ENCODE measurements around the gene UQCC5. TPM values are rescaled to one million over a fixed set of nuclear protein-coding genes. Genes with fewer than 3 reads are reported as not detected.

The UQCC5 gene
- total RNA-seq, 1 donor from 2014 or later = 2.0 TPM

DNA sequence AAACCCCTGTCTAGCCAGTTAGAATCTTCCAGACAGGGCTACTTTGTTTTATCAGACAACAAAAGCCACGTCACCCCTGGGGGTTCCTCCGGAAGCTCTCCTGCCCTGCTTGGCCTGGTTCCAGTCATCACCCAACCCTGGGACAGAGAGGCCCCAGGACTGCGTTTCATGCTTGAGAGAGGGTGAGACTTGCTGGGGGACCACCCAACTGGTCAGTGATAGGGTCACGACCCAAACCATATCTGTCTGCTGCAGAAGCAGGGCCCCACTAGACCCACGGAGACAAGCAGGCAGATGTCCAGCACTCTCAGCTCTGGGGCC, 3.9 kb upstream of the UQCC5 start:
- no peak overlapping the region for H3K27ac Mint-ChIP-seq
- Histone ChIP-seq H3K9me3 (ENCODE audit: low read depth) (no peaks in the 10 kb centered on the region), H3K79me2 (ENCODE audit: low read depth) (peaks cover 48% of the 10 kb centered on the region), H3F3A (ENCODE audit: low read depth) (peaks cover 31% of the 10 kb centered on the region), H3K36me3 (no peaks in the 10 kb centered on the region), H4K20me1 (ENCODE audit: low read depth) (peaks cover 53% of the 10 kb centered on the region), H3K9ac (peak overlapping the region; percentile 64), H3K27me3 (no peaks in the 10 kb centered on the region), H3K4me3 (peak overlapping the region; percentile 94), H3K27ac (no peak overlapping the region), H3K4me1 (peaks cover 27% of the 10 kb centered on the region), H2AFZ (replicated peaks) (no peak overlapping the region), H3K4me2 (peak overlapping the region; percentile 88)
- no peak for TF ChIP-seq EZH2phosphoT487 (IDR thresholded peaks at IDR 0.05)
- TF ChIP-seq, protein P1, sequence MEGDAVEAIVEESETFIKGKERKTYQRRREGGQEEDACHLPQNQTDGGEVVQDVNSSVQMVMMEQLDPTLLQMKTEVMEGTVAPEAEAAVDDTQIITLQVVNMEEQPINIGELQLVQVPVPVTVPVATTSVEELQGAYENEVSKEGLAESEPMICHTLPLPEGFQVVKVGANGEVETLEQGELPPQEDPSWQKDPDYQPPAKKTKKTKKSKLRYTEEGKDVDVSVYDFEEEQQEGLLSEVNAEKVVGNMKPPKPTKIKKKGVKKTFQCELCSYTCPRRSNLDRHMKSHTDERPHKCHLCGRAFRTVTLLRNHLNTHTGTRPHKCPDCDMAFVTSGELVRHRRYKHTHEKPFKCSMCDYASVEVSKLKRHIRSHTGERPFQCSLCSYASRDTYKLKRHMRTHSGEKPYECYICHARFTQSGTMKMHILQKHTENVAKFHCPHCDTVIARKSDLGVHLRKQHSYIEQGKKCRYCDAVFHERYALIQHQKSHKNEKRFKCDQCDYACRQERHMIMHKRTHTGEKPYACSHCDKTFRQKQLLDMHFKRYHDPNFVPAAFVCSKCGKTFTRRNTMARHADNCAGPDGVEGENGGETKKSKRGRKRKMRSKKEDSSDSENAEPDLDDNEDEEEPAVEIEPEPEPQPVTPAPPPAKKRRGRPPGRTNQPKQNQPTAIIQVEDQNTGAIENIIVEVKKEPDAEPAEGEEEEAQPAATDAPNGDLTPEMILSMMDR (IDR thresholded peaks at IDR 0.05) = no peak
- no peak for TF ChIP-seq EZH2 (IDR thresholded peaks at IDR 0.05)
- H3K9me3 Mint-ChIP-seq = no peaks in the 10 kb centered on the region
- H3K4me1 Mint-ChIP-seq = peaks cover 32% of the 10 kb centered on the region
- peak; percentile 47 for DNase-seq (ENCODE audit: low spot score)
- H3K4me3 Mint-ChIP-seq = peak overlapping the region; percentile 88
- H3K36me3 Mint-ChIP-seq = peaks cover 1% of the 10 kb centered on the region
- H3K27me3 Mint-ChIP-seq (ENCODE audit: insufficient read depth, low read depth) = peaks cover 10% of the 10 kb centered on the region

DNA sequence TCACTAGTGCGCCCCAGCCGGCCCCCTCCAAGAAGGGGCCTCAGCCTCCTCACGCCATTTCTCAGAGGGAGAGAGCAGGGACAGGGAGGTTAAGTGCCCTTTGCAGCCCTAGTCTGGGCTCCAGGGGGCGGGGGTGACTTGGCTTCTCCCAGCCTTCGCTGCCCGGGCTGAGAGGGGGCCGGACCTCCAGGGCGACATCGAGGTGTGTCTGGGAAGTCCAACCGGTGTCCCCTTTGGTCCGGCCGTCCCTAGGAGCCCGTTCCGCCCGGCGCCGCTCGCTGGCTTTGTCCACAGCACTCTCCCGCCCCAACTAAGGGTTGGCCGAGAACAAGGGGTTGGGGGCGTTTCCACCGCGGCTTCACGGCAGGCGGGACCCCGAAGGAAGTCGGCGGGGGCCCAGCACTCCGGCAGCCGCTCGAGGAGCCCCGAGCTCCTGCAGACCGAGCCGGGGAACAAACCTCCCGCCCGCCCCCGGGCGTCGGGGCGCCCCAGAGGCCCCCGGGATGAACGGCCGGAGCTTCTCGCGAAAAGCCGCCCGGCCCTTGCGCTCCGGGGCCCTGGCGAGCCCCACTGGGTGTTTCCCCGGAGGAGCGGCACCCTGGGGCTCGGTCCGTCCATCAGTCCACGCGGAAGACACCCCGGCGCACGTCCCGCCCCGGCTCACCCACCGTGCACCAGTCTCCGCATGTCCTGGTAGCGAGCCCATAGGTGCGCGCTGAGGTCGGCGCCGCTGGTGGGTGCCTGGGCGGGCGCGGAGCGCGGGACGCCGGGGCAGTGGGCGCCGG, 3.4 kb upstream of the UQCC5 start:
- Mint-ChIP-seq H3K9me3 (no peaks in the 10 kb centered on the region), H3K4me1 (peaks cover 34% of the 10 kb centered on the region), H3K27ac (no peak overlapping the region), H3K36me3 (peaks cover 1% of the 10 kb centered on the region), H3K27me3 (ENCODE audit: insufficient read depth, low read depth) (peaks cover 10% of the 10 kb centered on the region), H3K4me3 (peak overlapping the region; percentile 88)
- peak overlapping the region; percentile 64 for H3K9ac ChIP-seq
- H4K20me1 ChIP-seq (ENCODE audit: low read depth) = peaks cover 54% of the 10 kb centered on the region
- TF ChIP-seq EZH2phosphoT487 (IDR thresholded peaks at IDR 0.05) (no peak), EZH2 (IDR thresholded peaks at IDR 0.05) (no peak)
- TF ChIP-seq, protein P1 (IDR thresholded peaks at IDR 0.05) = no peak
- no peaks in the 10 kb centered on the region for H3K27me3 ChIP-seq
- H3K79me2 ChIP-seq (ENCODE audit: low read depth) = peaks cover 54% of the 10 kb centered on the region
- H3K36me3 ChIP-seq = no peaks in the 10 kb centered on the region
- H3K4me3 ChIP-seq = peak overlapping the region; percentile 94
- H3K9me3 ChIP-seq (ENCODE audit: low read depth) = no peaks in the 10 kb centered on the region
- H3K27ac ChIP-seq = no peak overlapping the region
- peak overlapping the region; percentile 88 for H3K4me2 ChIP-seq
- H2AFZ ChIP-seq (replicated peaks) = no peak overlapping the region
- DNase-seq (ENCODE audit: low spot score) = peak; percentile 79
- peaks cover 32% of the 10 kb centered on the region for H3K4me1 ChIP-seq
- peaks cover 31% of the 10 kb centered on the region for H3F3A ChIP-seq (ENCODE audit: low read depth)

DNA sequence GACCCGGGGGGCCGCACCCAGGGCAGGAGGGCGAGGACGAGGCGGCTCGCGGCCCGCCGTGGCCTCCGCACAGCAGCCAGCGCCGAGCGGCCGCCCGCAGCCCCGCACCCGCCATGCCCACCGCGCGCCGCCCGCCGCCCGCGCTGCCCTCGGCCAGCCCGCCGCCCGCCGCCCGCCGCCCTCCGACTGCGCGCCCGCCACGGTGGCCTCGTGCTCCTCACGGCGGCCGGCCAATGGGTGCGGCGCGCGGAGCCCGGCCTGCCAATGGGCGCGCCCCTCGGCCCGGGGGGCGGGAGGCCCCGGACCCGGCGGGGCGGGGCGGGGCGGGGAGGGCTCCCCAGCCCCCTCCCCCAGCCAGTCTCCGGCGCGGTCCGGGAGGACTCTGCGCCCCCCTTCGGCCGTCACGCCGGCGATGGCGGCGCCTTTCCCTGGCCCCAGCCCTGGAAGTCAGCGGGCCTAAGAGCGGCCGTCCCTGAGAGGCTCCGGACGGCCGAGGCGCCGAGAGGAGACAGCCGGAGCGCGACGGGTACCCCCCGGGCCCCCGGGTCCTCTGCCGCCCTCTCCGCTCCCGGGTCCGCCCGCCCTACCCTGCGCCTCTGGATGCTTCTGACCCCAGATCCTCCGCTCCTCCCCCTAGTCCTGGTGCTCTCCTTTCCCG, 2.7 kb upstream of the UQCC5 start, which contains the start of gene NT5DC2:
Gene NT5DC2, minus strand, starts transcription at position 235 of the 658 bp plus-strand sequence. Its CDS starts 120 bp downstream, at position 115.
- Histone ChIP-seq H3K9me3 (ENCODE audit: low read depth) (no peaks in the 10 kb centered on the region), H3K36me3 (no peaks in the 10 kb centered on the region), H3K4me1 (peaks cover 36% of the 10 kb centered on the region), H2AFZ (replicated peaks) (no peak within 1 kb of the TSS), H4K20me1 (ENCODE audit: low read depth) (peaks cover 60% of the 10 kb centered on the region), H3K9ac (peak within 1 kb of the TSS; percentile 64), H3K4me3 (peak within 1 kb of the TSS; percentile 94), H3K4me2 (peak within 1 kb of the TSS; percentile 88), H3K79me2 (ENCODE audit: low read depth) (peaks cover 61% of the 10 kb centered on the region), H3F3A (ENCODE audit: low read depth) (peaks cover 31% of the 10 kb centered on the region), H3K27me3 (no peaks in the 10 kb centered on the region), H3K27ac (peak within 1 kb of the TSS; percentile 2)
- DNase-seq (ENCODE audit: low spot score) = peak; percentile 92
- H3K36me3 Mint-ChIP-seq = peaks cover 2% of the 10 kb centered on the region
- peak within 1 kb of the TSS; percentile 81 for H3K27ac Mint-ChIP-seq
- H3K27me3 Mint-ChIP-seq (ENCODE audit: insufficient read depth, low read depth) = peaks cover 10% of the 10 kb centered on the region
- peaks cover 36% of the 10 kb centered on the region for H3K4me1 Mint-ChIP-seq
- TF ChIP-seq EZH2 (IDR thresholded peaks at IDR 0.05) (no peak), EZH2phosphoT487 (IDR thresholded peaks at IDR 0.05) (no peak)
- TF ChIP-seq, protein P1 (IDR thresholded peaks at IDR 0.05) = no peak
- no peaks in the 10 kb centered on the region for H3K9me3 Mint-ChIP-seq
- peak within 1 kb of the TSS; percentile 88 for H3K4me3 Mint-ChIP-seq

All from neural progenitor cell (in vitro differentiated cells).